PFSK-1 (cell line): ENCODE data around the gene RCOR2.

Experiments used
- FOXP2 ChIP-seq: optimal IDR thresholded peaks from 2 replicates; pipeline ENCODE3; 2011; ENCODE audit warnings: borderline replicate concordance, control low read depth, inconsistent platforms; ENCODE audit not compliant: insufficient read depth; ENCODE audit errors: extremely low read length, extremely low read depth
- POLR2AphosphoS5 ChIP-seq: IDR thresholded peaks from 2 replicates; pipeline ENCODE4 v1.6.1; 2012; ENCODE audit warnings: low read depth, mild to moderate bottlenecking, control low read depth, low read length, moderate library complexity
- SIN3A ChIP-seq: IDR thresholded peaks from 2 replicates; pipeline ENCODE4 v1.6.1; 2012; ENCODE audit warnings: mild to moderate bottlenecking, low read length, moderate library complexity, borderline replicate concordance; ENCODE audit not compliant: insufficient read depth
- TAF1 ChIP-seq: IDR thresholded peaks from 2 replicates; pipeline ENCODE4 v1.6.1; 2012; ENCODE audit warnings: low read length, control low read depth, borderline replicate concordance; ENCODE audit not compliant: insufficient read depth
- TF ChIP-seq, protein P1 (sequence below), 2 experiments: IDR thresholded peaks; 2 replicates each; pipeline versions ENCODE4 v1.6.1 to v1.8.0; 2011 to 2012; ENCODE audit warnings: low read depth in 2 of 2, low read length in 2 of 2, control low read depth in 1 of 2, inconsistent platforms in 1 of 2, mild to moderate bottlenecking in 1 of 2, moderate library complexity in 1 of 2; ENCODE audit not compliant: insufficient read depth in 1 of 2

Gene RCOR2

DNA sequence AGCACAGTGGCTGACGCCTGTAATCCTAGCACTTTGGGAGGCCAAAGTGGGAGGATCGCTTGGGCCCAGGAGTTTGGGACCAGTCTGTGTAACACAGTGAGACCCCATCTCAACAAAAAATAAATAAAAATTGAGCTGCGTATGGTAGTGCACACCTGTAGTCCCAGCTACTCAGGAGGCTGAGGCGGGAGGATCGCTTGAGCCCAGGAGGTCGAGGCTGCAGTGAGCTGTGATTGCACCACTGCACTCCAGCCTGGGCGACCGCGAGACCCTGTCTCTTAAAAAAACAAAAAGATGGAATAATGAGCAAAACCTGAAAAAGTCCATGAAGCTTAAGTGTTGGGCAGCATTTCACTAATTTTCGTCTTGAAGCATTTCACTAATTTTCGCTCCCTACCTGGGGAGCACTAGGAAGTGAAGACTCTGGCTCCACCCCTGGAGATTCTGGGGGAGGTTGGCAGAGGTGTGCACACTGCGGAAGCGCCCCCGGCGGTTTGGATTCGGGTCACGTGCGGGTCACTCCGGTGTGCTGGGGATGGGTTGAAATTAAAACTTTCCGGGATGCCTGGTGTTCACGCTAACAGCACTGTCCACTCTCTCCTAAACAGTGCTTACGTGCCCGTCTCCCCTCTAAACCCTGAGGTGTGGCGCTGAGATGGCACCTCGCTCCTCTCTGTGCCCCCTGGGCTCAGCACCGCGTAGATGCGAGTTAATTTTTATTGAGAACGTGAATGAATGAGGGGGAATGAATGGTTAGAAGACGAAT, 20.9 kb upstream of the RCOR2 start:
- TF ChIP-seq FOXP2 (no peak), SIN3A (no peak), POLR2AphosphoS5 (no peak)
- TF ChIP-seq, protein P1, sequence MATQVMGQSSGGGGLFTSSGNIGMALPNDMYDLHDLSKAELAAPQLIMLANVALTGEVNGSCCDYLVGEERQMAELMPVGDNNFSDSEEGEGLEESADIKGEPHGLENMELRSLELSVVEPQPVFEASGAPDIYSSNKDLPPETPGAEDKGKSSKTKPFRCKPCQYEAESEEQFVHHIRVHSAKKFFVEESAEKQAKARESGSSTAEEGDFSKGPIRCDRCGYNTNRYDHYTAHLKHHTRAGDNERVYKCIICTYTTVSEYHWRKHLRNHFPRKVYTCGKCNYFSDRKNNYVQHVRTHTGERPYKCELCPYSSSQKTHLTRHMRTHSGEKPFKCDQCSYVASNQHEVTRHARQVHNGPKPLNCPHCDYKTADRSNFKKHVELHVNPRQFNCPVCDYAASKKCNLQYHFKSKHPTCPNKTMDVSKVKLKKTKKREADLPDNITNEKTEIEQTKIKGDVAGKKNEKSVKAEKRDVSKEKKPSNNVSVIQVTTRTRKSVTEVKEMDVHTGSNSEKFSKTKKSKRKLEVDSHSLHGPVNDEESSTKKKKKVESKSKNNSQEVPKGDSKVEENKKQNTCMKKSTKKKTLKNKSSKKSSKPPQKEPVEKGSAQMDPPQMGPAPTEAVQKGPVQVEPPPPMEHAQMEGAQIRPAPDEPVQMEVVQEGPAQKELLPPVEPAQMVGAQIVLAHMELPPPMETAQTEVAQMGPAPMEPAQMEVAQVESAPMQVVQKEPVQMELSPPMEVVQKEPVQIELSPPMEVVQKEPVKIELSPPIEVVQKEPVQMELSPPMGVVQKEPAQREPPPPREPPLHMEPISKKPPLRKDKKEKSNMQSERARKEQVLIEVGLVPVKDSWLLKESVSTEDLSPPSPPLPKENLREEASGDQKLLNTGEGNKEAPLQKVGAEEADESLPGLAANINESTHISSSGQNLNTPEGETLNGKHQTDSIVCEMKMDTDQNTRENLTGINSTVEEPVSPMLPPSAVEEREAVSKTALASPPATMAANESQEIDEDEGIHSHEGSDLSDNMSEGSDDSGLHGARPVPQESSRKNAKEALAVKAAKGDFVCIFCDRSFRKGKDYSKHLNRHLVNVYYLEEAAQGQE (IDR thresholded peaks at IDR 0.05; ENCODE audit: insufficient read depth in 1 of 2, low read depth in 2 of 2, low read length in 2 of 2), result no peak

DNA sequence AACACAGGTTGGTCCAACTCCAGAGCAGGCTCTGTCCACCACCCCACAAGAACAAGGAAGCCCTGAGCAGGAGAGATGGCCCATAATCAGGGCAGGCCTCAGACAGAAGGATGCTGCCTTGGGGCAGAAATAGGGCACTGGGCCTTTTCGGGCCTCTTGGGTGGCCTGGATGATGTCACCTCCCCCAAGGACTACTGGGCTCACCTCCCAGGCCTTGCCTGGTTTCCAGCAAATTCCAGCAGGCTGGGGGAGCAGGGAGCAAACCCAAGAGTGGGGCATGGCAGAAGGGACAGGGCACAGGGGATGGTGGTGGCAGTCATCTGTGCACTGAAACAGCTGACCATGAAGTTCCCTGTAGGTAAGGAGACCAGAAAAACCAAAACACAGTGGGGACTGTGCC, 16.5 kb upstream of the RCOR2 start:
- TF ChIP-seq POLR2AphosphoS5 (no peak), TAF1 (no peak), SIN3A (no peak), FOXP2 (no peak)
- TF ChIP-seq, protein P1 (IDR thresholded peaks at IDR 0.05; ENCODE audit: insufficient read depth in 1 of 2, low read depth in 2 of 2, low read length in 2 of 2), result no peak

DNA sequence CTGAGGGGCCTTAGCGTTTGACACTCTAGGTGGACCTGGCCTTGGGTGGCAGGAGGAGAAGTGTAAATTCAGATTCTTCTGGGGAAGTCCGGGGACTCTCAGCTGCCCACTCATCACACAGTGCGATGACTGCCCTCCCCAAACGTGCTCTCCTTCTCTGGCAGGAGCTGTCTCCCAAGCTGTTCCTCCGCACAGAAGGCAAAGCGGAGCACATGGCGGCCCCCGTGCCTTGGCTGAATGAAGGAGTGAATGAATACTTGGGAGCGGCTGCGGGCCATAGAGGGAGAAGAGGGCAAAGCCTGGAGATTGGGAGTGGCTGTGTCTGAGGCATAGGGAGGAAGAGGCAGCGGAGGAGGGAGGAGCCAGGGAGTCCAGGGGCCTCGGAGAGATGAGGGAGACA, 14.9 kb upstream of the RCOR2 start:
- no peak for TF ChIP-seq POLR2AphosphoS5
- TF ChIP-seq FOXP2, result no peak
- TF ChIP-seq TAF1, result no peak
- TF ChIP-seq, protein P1 (IDR thresholded peaks at IDR 0.05; ENCODE audit: insufficient read depth in 1 of 2, low read depth in 2 of 2, low read length in 2 of 2), result no peak
- TF ChIP-seq SIN3A, result no peak

DNA sequence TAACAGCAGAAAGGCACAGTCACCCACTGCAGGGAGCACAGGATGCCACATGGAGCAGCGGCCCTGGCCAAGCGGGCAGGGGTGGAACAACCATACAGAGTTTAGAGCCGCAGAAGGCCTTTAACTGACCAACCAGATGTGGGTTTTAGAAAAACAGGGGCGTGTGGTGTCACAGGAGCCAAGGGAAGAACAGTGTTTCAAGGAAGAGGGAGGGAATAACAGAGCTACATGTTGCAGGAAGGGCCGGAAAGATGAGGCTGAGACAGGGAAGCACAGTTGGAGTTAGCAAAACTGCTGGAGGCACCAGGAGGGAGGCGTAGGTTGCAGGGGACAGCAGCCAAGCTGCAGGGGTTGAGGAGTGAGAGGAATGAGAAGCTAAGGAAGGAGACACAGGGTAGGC, 14.1 kb upstream of the RCOR2 start:
- no peak for TF ChIP-seq TAF1
- no peak for TF ChIP-seq SIN3A
- TF ChIP-seq POLR2AphosphoS5, result no peak
- TF ChIP-seq, protein P1 (IDR thresholded peaks at IDR 0.05; ENCODE audit: insufficient read depth in 1 of 2, low read depth in 2 of 2, low read length in 2 of 2), result no peak

DNA sequence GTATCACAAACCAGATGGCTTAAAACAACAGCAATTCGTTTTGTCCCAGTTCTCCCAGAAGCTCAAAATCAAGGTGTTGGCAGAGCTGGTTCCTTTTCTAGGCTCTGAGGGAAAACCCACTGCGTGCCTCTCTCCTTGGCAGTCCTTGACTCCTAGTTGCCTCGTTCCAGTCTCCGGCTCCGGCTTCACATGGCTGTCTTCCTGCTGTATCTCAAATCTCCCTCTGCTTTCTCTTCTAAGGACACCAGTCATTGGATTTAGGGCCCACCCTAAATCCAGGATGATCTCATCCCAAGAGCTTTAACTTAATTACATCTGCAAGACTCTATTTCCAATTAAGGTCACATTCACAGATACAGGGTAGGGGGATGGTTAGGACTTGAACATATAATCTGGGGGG, 12.7 kb upstream of the RCOR2 start:
- TF ChIP-seq, protein P1 (IDR thresholded peaks at IDR 0.05; ENCODE audit: insufficient read depth in 1 of 2, low read depth in 2 of 2, low read length in 2 of 2), result no peak
- TF ChIP-seq SIN3A, result no peak
- TF ChIP-seq FOXP2, result no peak
- no peak for TF ChIP-seq POLR2AphosphoS5
- TF ChIP-seq TAF1, result no peak
